ENCODE results near the gene RASIP1. TPM values are rescaled to one million over a fixed set of nuclear protein-coding genes. Genes with fewer than 3 reads are reported as not detected.

Gene RASIP1
- total and polyA plus RNA-seq, 2 of the 8 experiments (the other 6 are each of a cell fraction or from before 2014, with no cell fraction given): 9.3 to 11.4 TPM

DNA sequence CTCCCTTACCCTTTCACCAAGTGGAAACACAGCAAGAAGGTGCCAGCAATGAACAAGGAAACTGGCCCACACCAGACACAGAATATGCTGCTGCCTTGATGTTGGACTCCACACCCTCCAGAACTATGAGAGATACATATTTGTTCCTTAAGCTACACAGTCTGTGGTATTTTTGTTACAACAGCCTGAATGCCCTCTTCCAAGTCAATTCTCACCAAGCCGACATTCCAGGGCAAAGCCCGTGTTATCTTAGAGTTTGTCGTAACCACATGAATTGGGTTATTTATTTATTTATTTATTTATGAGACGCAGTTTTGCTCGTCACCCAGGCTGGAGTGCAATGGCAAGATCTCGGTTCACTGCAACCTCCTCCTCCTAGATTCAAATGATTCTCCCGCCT is 29.9 kb upstream of the RASIP1 start:
- 77% methylated on average over 7 of the region's 7 CpGs; no CpG with 5 or more reads in 1 of the 2 experiments for WGBS, 2 experiments (ENCODE audit: extremely low coverage in 1 of 2, insufficient coverage in 1 of 2, insufficient read length in 1 of 2, insufficient replicate concordance in 2 of 2, low coverage in 1 of 2, low lambda C conversion rate in 2 of 2, missing lambda C conversion rate in 1 of 2)

More for the DNA sequence above, 29.9 kb upstream of the RASIP1 start:
- Histone ChIP-seq H3K4ac (replicated peaks; ENCODE audit: insufficient read length, low read depth, low read length) (no peak overlapping the region), H2BK5ac (ENCODE audit: low read depth, low read length) (no peak overlapping the region), H2BK120ac (replicated peaks; ENCODE audit: low read depth, low read length) (no peak overlapping the region), H3K14ac (ENCODE audit: insufficient read length) (no peak overlapping the region), H3K56ac (replicated peaks; ENCODE audit: insufficient read length, low read depth, low read length) (no peak overlapping the region), H3K23me2 (ENCODE audit: low read depth, low read length) (no peaks in the 10 kb centered on the region), H2BK20ac (ENCODE audit: low read length) (no peak overlapping the region), H3K18ac (ENCODE audit: extremely low read depth, low read length) (no peak overlapping the region), H4K8ac (ENCODE audit: extremely low read depth, insufficient read depth, low read length) (no peak overlapping the region), H3K36me3 (ENCODE audit: control insufficient read depth in 2 of 4, insufficient read depth in 4 of 4, low read length in 3 of 4) (no peaks in the 10 kb centered on the region), H3K4me1 (replicated peaks in 1 of 4; ENCODE audit: control insufficient read depth in 3 of 4, insufficient read depth in 4 of 4, low read length in 3 of 4) (no peaks in the 10 kb centered on the region), H2BK12ac (ENCODE audit: low read depth, low read length) (no peak overlapping the region), H2BK15ac (ENCODE audit: low read length) (no peak overlapping the region), H3K4me3 (ENCODE audit: extremely low read depth in 1 of 4, insufficient read depth in 2 of 4, low read depth in 3 of 4, low read length in 4 of 4) (no peak overlapping the region), H3K4me2 (ENCODE audit: insufficient read depth in 1 of 2, low read depth in 2 of 2, low read length in 2 of 2) (no peak overlapping the region), H2AFZ (ENCODE audit: low read length) (peak overlapping the region; percentile 31; the same call in 1 of the 2 replicates), H3K79me2 (ENCODE audit: control insufficient read depth in 1 of 2, insufficient read depth in 2 of 2, low read length in 2 of 2) (no peaks in the 10 kb centered on the region), H3K9ac (replicated peaks in 1 of 4; ENCODE audit: extremely low read depth in 1 of 4, low read depth in 3 of 4, low read length in 3 of 4) (no peak overlapping the region), H2AK5ac (ENCODE audit: low read depth, low read length) (no peak overlapping the region), H3K79me1 (ENCODE audit: low read depth, low read length) (no peaks in the 10 kb centered on the region), H3K9me3 (ENCODE audit: insufficient read depth in 2 of 2, low read depth in 1 of 2, low read length in 1 of 2) (no peaks in the 10 kb centered on the region), H3K27me3 (replicated peaks in 1 of 4; ENCODE audit: control insufficient read depth in 3 of 4, extremely low read depth in 1 of 4, insufficient read depth in 3 of 4, low read length in 3 of 4) (no peaks in the 10 kb centered on the region), H4K5ac (ENCODE audit: insufficient read length, low read depth, low read length) (no peak overlapping the region), H4K20me1 (replicated peaks in 1 of 2; ENCODE audit: control insufficient read depth in 1 of 2, insufficient read depth in 2 of 2, low read length in 2 of 2) (no peaks in the 10 kb centered on the region), H4K91ac (replicated peaks; ENCODE audit: insufficient read length, low read length) (no peak overlapping the region), H3K23ac (ENCODE audit: insufficient read length) (no peak overlapping the region), H3K27ac (ENCODE audit: low read depth, low read length) (no peak overlapping the region)
- no peak for FAIRE-seq
- POLR2A ChIA-PET (ENCODE audit: partially characterized antibody): interaction anchor here (0.7 to 5.0 kb wide), 9 partner anchors 10 to 74 kb away, joined by 3 to 39 read pairs (median 4); partner anchors contain the start of gene FUT2
- no peak for DNase-seq (ENCODE audit: low read depth in 1 of 2, low spot score in 2 of 2)
- no peak for TF ChIP-seq SRF (IDR thresholded peaks at IDR 0.05; ENCODE audit: low read depth, low read length)
- TF ChIP-seq CBX5 (IDR thresholded peaks at IDR 0.05; ENCODE audit: low read depth, low read length): no peak
- CTCF ChIA-PET (ENCODE audit: partially characterized antibody): interaction anchor here (0.6 to 2.2 kb wide), 10 partner anchors 12 to 166 kb away, joined by 3 to 8 read pairs (median 4); no protein-coding TSS in a partner anchor

Data from H1 (cell line).